ENCODE data around the gene CEP290.
"Not testable (repeated sequence)": the region's sequence is repeated elsewhere in the genome, so short reads cannot be mapped to it uniquely, and the experiment has no call there.

The CEP290 gene

DNA sequence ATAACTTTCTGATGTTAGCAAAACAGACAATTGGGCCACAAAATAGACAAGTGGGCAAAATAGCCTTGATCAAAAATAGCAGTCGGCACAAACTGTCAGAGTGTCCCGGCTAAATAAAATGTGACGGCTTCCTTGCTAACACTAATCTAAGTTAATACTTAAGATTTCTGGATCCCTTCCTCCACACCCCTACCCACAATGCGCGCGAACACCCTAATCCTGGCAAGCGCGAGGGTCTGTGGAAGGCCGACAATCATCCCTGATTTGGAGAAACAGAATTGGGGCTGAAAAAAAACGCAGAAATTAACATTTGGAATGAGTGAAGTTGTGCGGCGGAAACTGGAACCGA lies 489 bp downstream of the CEP290 start:
- DNase-seq (ENCODE audit: low read depth), result no peak

DNA sequence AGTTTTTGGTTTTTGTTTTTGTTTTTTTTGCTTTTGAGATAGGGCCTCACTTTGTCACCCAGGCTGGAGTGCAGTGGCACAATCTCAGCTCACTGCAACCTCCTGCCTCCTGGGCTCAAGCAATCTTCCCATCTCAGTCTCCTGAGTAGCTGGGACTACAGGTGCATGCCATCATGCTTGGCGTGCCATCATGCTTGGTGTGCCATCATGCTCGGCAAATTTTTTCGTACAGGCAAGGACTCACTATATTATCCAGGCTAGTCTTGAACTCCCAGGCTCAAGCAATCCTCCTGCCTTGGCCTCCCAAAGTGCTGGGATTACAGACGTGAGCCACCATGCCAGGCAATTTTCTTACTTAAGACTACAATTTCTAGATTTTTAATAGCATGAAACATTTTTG lies 2.2 kb downstream of the CEP290 start:
- DNase-seq (ENCODE audit: low read depth), result not testable (repeated sequence)

DNA sequence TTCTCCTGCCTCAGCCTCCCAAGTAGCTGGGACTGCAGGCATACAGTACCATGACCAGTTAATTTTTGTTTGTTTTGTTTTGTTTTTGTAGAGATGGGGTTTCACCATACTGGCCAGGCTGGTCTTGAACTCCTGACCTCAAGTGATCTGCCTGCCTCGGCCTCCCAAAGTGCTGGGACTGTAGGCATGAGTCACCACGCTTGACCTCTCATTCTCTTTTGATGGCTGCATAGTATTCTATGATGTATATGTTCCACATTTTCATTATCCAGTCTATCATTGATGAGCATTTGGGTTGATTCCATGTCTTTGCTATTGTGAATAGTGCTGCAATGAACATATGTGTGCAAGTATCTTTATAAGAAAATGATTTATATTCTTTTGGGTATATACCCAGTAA lies 8.7 kb downstream of the CEP290 start:
- DNase-seq (ENCODE audit: low read depth), result not testable (repeated sequence)

DNA sequence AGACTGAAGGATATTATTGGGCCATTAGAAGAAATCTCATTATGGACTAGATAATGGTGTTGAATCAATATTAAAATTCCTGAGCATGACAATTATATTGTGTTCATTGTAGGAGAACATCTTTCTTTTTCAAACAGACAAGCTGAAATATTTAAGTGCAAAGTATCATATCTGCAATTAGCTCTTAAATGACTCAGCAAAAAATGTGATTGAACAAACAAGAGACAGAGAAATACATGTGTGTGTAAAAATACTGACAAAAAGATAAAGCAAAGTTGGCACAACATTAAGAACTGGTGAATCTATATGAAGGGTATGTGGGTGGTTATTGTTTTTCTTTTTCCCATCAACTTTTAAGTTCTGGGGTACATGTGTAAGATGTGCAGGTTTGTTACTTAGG lies 9.5 kb downstream of the CEP290 start:
- no peak for DNase-seq (ENCODE audit: low read depth)

DNA sequence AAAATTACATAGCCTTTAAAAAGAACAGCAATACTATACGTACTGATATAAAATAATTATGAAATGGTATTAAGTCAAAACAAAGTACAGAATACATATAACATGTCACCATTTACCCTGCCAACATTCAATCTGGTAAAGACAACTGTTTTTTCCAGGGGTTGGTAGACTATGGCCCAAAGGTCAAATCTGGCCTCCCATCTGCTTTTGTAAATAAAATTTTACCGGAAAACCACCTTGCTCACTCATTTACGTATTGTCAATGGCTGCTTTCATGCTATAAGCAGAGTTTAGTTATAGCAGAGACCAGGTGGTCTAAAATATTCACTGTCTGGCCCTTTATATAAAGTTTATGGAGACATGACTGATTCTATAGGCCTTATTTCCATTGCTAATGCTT lies 14.0 kb downstream of the CEP290 start:
- no peak for DNase-seq (ENCODE audit: low read depth)

DNA sequence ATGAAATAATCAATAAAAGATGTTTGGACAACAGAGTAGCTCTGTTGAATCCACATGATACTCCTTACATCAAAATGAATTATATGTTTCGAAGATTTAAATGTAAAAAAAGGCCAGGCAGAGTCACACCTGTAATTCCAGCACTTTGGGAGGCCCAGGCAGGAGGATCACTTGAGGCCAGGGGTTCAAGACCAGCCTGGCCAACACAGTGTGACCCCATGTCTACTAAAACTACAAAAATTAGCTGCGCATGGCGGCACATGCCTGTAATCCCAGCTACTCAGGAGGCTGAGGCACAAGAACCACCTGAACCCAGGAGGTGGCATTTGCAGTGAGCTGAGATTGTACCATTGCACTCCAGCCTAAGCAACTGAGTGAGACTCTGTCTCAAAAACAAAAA lies 14.8 kb downstream of the CEP290 start:
- DNase-seq (ENCODE audit: low read depth), result no peak

DNA sequence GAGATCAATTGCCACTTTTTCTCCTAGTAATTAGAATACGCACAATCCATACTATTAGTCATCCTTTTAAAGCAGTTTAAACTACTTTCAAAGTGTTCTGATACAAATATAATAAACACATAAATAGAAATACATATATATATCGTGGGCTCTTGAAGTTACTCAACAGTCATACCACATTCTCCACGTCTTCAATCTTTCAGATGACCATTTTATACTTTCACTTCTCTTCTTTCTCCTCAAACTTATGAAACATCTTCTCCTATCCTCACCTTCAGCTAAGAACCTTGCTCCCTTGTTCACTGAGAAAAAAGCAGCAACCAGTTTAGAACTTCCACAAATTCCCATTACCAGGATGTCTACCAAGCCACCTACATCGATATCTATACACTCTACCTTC lies 19.2 kb downstream of the CEP290 start:
- no peak for DNase-seq (ENCODE audit: low read depth)

DNA sequence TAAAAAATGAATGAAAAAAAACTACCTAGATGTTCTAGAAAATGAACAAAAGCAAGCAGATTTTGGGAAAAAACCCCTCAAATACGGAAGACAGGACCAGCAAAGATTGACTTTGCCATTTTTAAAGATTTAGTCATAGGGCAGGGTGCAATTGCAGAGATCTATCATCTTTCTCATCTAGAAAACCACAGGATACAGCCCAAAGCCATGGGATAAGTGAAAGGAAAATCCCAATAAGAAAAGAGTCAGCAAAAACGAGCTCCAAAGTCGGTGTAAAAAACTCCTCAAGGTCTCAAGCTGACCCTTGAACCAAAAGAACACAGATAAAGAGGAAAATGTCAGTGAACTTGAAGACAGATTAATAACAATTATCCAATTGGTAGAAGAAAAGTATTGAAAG lies 28.0 kb downstream of the CEP290 start:
- peak; percentile 2 for DNase-seq (ENCODE audit: low read depth)

DNA sequence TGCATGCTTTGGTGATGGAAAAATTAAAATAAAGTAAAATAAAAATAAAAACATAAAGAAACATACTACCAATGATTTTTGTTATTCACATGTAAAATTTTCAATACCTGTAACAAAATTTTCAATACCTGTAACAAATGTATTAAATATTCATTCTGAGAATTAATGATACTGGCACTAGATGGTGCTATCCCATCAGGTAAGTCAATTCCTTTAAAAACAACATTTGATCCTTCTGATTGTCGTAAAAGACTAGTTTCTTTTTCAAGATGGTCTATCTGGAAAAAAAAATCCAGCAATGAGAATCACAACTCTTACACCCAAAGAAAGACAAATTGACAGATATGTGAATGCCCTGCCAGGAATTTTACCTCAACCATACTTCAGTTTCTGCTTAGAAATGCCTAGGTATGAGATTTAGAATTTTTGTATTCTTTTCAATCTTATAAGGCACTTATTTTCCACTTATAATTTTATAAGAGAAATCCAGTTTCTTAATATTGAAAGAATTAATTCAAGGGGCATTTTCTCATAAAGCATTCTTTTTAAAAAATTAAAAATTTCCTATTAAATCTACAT lies 30.7 kb downstream of the CEP290 start:
- peak; percentile 45 for DNase-seq (ENCODE audit: low read depth)

DNA sequence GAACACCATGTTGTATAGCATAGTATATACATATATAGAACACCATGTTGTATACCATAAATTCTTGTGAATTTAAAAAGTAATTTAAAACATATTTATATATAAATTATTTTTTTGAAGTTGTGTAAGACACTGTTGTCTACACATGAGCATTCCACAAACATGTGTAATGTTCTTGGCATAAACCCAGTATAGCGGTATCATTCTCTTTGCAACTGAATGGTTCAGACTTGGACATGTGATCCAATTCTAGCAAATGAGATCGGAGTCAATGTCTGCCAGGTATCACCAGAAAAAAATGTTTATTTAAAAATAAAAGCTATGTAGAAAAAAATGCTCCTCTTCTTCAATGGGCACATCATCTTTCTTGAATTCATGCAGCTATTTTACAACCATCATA lies 33.9 kb downstream of the CEP290 start:
- DNase-seq (ENCODE audit: low read depth), result peak; percentile 32

DNA sequence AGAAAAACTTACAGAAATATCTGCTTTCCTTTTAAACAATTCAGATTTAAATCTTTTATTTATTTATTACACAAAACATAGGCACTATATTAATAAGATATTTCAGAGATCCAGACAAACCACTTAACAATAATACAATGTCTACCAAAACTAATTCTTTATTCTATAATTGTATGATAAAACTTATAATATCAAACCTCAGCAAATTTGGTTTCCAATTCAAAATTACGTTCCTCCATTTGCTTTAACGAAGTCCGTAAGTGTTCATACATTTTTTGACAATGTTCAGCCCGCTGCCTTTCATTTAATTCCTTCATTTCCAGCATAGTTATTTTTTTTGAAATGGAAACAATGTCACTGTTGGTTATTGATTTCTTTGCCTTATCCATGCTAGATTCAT lies 48.3 kb downstream of the CEP290 start:
- no peak for DNase-seq (ENCODE audit: low read depth)

DNA sequence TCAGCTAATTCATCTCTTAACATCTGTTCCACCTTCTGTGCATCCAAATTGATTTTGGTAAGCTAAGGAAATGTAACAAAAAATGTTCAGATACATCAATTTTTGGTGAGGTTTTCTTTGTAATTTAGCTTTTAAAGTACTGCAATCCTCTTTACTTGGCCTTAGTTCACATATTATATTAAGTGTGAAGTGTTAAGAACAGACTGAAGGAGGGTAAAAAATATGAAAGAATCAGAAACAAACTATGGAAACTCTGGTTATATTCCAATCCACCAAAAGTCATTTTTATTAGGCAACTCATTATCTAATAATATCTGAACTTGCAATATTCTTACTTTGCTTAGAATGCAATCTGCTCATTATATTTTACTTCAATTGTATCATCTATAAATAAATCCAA lies 49.1 kb downstream of the CEP290 start:
- no peak for DNase-seq (ENCODE audit: low read depth)

DNA sequence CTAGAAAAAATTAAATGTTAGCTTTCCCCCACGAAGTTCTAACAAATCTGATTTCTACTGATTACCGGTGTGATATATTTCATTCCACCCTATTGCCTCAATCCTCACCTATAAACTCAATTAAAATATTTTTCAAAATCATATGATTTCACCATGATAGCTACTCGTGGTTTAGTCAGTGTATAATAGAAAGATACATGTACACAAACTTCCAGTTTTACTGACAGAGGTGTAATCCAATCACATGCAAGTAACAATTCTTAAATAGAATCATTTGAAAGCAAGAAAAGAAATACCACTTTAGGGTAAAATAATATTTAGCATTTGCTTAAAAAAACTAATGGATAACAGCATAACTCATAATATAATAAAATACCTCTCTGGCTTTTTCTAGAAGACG lies 57.7 kb downstream of the CEP290 start:
- DNase-seq (ENCODE audit: low read depth), result no peak

DNA sequence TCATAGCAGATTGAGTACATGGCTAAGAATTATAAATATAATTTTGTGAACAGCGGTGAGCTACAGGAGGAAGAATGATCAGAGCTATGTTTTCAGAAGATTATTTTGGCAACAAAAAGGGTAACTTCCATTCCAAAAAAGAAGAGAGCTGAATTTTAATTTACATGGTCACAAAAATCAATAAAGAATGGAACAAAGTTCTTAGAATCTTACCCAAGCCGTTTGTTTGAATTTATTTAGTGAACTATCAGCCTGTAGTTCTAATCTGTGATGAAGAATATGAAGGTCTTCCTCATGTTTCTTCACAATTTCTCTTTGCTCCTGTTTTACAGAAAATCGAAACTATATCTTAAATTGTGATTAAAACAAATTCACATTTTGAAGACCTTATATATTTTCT lies 58.3 kb downstream of the CEP290 start:
- no peak for DNase-seq (ENCODE audit: low read depth)

DNA sequence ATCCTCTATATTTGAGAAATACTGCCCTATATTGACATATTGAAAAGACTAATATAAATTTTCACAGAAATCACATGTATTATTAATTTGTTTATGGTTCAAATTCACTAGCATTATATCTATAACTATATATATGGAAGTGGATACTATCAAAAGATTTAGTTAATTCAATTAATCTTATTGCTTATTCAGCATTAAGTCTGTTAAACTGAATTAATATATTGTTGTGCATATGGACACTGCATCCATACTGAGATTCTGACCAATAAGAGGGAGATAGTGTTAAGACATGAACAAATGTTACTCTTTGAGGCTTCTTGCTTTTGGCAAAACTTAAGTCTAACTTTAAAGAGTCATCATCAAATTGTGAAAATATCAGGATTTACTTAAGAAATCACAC lies 60.6 kb downstream of the CEP290 start:
- no peak for DNase-seq (ENCODE audit: low read depth)

DNA sequence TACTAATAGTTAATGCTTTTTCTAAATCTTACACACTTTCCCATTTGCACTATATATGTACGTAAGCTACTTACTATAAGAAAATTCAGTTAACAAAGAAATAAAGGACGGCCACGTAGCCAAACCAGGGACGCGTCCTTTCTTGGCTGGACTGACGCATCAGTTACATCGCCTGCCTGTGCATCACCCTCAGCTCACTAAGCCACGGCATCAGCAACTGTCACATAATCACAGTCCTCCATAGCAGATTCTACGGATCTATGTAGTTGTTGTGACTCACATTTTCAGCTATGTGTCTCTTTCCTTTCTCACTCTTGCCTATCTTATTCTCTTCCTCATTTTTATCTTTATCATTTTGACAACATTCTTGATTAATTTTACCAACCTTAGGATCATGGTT lies 74.6 kb downstream of the CEP290 start:
- no peak for DNase-seq (ENCODE audit: low read depth)

DNA sequence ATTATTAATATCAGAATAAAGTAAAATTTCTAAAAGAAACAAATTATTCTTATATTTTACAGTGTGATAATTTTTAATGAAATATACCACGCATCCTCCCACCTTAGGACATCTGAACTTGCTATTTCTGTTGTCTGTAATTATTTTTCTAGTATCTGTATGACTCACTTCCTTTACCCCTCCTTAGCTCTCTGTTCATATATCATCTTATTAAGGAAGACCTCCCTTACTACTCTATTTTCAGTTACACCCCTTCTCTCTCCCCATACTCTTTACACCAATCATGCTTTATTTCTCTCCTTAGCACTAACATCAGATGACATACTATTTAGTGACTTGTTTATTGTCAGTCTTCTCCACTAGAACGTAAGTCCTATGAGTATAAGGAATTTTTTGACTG lies 78.5 kb downstream of the CEP290 start:
- DNase-seq (ENCODE audit: low read depth), result no peak

DNA sequence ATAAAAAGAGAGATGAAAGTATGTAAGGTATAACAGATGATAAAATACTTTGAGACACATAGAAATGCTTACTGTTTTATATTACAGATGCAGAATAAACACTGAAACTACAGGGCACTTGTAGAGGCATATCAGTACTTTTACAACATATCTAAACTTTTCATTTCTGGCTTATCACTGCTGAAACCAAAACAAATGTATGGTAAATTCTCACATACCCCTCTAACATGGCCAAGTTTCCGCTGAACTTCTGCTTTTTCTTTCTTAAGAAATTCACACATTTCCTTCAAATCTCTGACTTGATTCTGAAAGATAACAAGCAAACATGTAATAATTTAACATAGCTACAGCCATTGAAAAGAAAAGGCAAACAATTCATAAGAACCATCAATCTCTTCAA lies 79.4 kb downstream of the CEP290 start:
- no peak for DNase-seq (ENCODE audit: low read depth)

DNA sequence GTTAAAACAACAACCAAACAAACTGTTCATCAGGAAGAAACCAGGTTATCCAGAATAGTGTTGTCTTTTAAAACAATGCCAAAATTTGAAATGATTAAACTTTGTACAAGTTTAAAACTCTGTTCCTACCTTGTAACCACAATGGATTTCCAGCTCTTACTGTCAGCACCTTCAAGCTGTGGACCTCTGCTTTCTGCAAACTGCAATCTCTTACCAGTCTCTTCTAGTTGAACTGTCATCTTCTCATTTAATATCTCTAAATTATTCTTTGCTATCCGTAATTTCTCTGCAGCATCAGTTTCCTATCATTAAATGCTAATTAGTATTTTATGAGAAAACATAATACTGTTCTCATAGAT lies 83.2 kb downstream of the CEP290 start:
- DNase-seq (ENCODE audit: low read depth), result no peak

DNA sequence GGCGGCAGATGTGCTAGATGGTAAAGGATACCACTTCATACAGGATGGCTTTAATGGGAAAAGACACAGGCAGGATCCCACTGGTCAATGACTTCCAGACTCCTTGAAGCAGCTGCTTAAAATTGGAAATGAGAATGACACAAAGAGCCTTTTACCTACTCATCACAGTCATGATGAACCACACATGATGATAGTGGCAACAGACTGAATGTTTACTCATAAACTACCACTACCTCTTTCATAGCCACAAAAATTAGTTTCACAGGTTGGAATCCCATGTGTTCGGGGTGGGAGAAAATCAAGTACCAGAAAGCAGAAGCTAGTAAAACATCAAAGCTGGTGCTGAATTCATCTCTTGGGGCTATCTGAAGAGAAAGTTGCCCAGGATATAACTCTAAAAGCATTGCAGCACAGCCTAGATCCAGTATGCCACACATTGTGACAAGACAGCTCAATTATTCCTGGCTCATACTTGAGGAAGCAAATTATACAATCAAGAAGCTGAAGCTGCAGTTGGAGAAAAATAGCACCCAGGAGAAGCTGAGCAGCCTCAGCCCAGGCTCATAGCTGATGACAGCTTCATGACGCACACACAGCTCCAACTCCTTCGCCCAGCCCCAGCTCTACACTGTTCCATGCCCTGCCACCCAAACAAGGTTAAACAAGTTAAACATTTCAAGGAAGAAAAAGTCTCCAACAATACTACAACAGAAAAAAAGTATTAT lies 83.7 kb downstream of the CEP290 start:
- no peak for DNase-seq (ENCODE audit: low read depth)

DNA sequence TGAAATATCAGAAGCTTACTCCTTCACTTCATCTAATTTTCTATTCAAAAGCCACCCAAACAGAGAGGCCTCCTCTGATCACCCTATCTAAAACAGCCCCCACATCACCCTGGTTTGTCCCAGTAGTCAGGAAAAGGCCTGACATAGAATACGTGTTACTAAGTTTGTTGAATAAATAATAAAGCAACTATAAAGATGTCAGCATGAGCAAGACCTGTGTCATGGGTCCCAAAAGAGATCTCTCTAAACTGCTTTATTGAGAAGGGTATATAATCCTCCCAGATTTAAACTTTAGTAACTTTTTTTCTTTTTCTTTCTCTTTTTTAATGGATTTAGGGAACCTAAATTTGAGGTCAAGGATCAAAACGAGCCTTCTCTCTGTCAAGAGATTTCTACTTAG lies 85.3 kb downstream of the CEP290 start:
- no peak for DNase-seq (ENCODE audit: low read depth)

DNA sequence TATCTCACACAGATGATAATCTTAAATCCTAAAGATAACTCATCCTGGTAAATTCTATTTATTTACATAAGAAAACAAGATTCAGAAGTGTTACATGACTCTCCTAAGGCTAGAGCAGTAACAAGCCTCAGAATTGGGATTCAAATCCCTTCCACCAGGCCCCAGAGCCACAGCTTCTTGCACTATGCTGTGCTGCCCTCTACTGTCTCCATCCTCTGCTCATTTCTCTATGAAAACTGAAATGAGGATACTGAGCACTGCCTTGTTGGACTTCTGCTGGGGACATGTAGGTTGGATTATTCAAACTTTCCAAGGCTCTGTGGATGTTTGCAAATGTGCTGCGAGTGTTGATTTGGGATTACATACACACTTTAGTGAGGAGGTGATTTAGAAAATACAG lies 89.2 kb downstream of the CEP290 start:
- peak; percentile 45 for DNase-seq (ENCODE audit: low read depth)

DNA sequence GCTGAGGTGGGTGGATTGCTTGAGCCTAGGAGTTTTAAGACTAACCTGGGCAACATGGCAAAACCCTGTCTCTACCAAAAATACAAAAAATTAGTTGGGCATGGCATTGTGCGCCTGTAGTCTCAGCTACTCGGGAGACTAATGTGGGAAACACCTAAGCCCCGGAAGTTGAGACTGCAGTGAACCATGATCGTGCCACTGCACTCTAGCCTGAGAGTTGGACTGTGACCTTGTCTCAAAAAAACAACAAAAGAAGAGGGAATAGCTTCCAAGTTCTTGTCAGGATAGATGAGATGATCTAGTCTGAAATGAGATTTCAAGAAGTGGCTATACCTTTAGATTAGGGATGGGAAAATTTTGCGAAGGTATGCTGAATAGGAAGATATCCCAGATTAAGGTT lies 97.9 kb downstream of the CEP290 start:
- DNase-seq (ENCODE audit: low read depth), result no peak

DNA sequence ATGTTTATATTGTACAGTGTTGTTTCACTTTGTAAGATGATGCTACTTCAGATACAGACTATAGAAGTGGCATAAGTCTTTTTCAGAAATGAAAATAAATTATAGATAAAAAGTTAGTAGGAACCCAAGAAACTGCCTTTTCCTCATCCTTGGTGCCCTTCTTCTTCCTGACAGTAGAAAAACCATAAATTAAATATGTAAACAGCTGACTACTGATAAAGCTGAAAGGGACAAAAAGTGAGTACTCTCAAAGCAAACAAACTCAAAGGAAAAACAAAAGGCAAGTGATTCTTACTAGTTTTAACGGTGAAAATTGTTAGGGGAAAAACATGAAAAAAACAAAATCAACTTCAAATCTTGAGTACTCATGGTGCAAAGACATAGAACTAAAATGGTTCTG lies 104.1 kb downstream of the CEP290 start:
- no peak for DNase-seq (ENCODE audit: low read depth)

Data from fibroblast of gingiva (primary cell).